HEK293T (cell line): ENCODE data around the gene PARP12.

ENCODE experiments used
- BHLHE40 ChIP-seq: fragments of 450-650 bp; IDR thresholded peaks from 2 replicates; pipeline ENCODE4 v1.6.1; 2016; ENCODE audit warnings: mild to moderate bottlenecking, moderate library complexity, borderline replicate concordance
- FOXA1 ChIP-seq: fragments of 450-650 bp; IDR thresholded peaks from 2 replicates; pipeline ENCODE4 v1.6.1; 2016; ENCODE audit warnings: mild to moderate bottlenecking
- FOXM1 ChIP-seq: fragments of 450-650 bp; IDR thresholded peaks from 2 replicates; pipeline ENCODE4 v1.6.1; 2017; ENCODE audit warnings: mild to moderate bottlenecking, borderline replicate concordance
- HDGF ChIP-seq: fragments of 450-650 bp; IDR thresholded peaks from 2 replicates; pipeline ENCODE4 v1.6.1; 2017; ENCODE audit warnings: antibody characterized with exemption, borderline replicate concordance
- SP1 ChIP-seq: fragments of 450-650 bp; IDR thresholded peaks from 2 replicates; pipeline ENCODE4 v1.6.1; 2017
- TARDBP ChIP-seq: fragments of 450-650 bp; IDR thresholded peaks from 2 replicates; pipeline ENCODE4 v1.6.1; 2016
- ZNF384 ChIP-seq: fragments of 450-650 bp; IDR thresholded peaks from 2 replicates; pipeline ENCODE4 v1.6.1; 2016

GRCh38 chr7:140017543-140017942 is 45.2 kb downstream of the PARP12 start:
- TF ChIP-seq SP1 (no peak), BHLHE40 (no peak), TARDBP (no peak), FOXA1 (no peak), HDGF (no peak), FOXM1 (no peak), ZNF384 (no peak)
